NCI-H748 treated with DMSO at 0.1 percent for 48 hours (cell line): Measurements from ENCODE around the gene KLHL7.
A peak's percentile ranks its signal among the peaks of the same experiment; 100 is the strongest.

Experiments
- DNase-seq: peaks from one replicate; lab custom pipeline; 2025; lab: John Stamatoyannopoulos, UW

The KLHL7 gene, protein sequence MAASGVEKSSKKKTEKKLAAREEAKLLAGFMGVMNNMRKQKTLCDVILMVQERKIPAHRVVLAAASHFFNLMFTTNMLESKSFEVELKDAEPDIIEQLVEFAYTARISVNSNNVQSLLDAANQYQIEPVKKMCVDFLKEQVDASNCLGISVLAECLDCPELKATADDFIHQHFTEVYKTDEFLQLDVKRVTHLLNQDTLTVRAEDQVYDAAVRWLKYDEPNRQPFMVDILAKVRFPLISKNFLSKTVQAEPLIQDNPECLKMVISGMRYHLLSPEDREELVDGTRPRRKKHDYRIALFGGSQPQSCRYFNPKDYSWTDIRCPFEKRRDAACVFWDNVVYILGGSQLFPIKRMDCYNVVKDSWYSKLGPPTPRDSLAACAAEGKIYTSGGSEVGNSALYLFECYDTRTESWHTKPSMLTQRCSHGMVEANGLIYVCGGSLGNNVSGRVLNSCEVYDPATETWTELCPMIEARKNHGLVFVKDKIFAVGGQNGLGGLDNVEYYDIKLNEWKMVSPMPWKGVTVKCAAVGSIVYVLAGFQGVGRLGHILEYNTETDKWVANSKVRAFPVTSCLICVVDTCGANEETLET

GRCh38 chr7:23105644-23106056, at the start of gene KLHL7:
Gene KLHL7, plus strand, starts transcription at chr7:23105785. Its CDS starts 242 bp downstream, at chr7:23106027.
- peak; percentile 90 for DNase-seq

GRCh38 chr7:23058408-23059096, 47.0 kb upstream of the KLHL7 start:
- DNase-seq: no peak

GRCh38 chr7:23061327-23061726, 44.3 kb upstream of the KLHL7 start:
- no peak for DNase-seq

DNA sequence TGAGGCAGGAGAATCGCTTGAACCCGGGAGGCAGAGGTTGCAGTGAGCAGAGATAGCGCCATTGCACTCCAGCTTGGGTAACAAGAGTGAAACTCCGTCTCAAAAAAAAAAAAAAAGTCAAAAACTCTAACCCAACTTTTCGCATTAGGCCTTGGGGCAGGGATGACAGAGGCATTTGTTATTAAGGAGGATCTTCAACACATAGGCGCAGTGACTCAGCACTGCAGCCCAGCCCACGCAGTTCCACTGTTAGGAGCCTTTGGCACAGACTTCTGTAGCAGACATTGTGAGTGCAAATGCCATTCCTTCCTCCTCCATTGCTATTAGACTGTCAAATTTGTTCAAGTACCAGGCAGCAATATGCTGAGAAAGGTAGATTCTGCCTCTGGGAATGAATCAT, 43.1 kb upstream of the KLHL7 start:
- DNase-seq: no peak

GRCh38 chr7:23065974-23066373, 39.6 kb upstream of the KLHL7 start:
- no peak for DNase-seq

GRCh38 chr7:23067271-23067670, 38.3 kb upstream of the KLHL7 start:
- no peak for DNase-seq

GRCh38 chr7:23072048-23072447, 33.5 kb upstream of the KLHL7 start:
- no peak for DNase-seq

DNA sequence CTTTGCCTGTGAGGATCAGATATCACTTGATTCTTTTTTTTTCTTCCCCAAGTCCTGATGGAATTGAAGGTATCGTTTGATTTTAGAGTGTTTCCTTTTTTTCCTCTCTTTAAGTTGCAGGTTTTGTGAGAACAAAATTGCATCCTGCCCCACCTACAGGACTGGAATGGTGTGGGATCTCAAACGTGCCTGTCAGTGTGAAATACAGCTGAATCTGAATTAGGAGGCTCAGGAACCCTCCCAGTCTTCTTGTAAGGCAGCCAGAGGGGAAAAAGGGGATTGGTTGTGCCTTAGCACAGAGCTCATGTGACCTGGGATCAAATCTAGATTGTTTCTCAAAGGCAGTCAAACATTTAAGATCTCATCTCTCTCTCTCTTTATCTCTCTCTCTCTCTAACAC, 32.7 kb upstream of the KLHL7 start:
- DNase-seq: no peak

GRCh38 chr7:23074443-23075261, 30.9 kb upstream of the KLHL7 start:
- DNase-seq: peak; percentile 93

DNA sequence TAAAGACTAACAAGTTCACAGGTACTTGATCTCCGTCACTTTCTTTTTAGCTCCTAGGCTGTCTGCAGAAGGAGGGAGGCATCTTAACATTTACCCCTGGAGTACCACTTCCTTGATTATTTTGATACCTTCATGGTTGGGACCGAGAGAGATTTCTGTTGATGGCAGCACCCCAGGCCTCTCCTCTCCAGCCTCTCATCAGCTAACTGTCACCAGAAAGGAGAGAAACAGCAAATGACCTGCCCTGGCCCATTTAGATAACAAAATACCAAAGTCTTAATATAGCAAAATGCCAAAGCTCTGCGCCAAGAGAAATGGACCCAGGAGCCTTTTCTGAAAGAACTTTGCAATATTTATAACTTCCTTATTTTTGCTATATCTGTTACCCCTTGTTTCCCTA, 30.0 kb upstream of the KLHL7 start:
- no peak for DNase-seq

DNA sequence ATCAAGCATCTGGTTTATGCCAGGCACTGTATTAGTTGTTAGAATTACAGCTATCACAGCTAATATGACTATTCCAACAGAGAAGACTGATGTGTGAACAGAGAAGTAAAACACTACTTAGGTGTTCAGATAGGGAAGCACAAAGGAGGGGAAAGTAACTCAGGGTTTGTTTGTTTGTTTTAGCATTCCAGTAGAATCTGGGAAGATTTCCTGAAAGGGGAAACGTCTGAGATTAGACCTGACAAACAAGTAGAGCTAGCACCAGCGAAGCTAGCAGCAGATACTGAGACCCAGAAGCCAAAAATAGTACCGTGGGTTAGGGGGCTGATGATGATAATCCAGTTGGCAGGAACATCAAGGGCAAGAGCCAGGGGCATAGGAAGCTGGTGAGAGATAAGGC, 28.8 kb upstream of the KLHL7 start:
- DNase-seq: no peak

DNA sequence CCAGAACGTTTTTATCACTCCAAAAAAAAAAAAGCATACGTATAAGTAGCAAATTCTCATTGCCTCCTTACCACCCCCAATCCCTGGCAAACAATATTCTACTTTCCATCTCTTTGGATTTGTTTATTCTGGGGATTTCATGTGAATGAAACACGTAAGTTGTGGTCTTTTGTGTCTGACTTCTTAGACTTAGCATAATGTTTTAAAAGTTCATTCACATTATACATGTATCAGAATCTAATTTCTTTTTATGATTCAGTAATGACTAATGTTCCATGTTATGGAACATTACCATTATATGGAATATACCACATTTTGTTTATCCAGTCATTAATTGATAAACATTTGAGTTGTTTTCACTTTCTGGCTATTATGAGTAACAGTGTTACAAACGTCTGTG, 12.5 kb upstream of the KLHL7 start:
- no peak for DNase-seq

DNA sequence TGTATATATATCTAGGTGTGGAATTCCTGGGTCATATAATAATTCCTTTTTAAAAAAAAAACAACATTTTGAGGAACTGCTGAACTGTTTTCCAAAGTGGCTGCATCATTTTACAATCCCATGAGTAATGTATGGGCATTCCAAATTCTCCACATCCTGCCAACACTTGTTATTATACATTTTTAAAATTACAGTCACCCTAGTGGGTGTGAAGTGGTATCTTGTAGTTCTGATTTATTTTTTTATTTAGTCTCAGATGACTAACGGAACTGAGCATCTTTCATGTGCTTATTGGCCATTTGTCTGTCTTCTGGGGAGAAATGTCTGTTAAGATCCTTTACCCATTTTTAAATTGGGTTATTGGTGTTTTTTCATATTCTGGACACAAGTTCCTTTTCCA, 12.0 kb upstream of the KLHL7 start:
- DNase-seq: no peak

DNA sequence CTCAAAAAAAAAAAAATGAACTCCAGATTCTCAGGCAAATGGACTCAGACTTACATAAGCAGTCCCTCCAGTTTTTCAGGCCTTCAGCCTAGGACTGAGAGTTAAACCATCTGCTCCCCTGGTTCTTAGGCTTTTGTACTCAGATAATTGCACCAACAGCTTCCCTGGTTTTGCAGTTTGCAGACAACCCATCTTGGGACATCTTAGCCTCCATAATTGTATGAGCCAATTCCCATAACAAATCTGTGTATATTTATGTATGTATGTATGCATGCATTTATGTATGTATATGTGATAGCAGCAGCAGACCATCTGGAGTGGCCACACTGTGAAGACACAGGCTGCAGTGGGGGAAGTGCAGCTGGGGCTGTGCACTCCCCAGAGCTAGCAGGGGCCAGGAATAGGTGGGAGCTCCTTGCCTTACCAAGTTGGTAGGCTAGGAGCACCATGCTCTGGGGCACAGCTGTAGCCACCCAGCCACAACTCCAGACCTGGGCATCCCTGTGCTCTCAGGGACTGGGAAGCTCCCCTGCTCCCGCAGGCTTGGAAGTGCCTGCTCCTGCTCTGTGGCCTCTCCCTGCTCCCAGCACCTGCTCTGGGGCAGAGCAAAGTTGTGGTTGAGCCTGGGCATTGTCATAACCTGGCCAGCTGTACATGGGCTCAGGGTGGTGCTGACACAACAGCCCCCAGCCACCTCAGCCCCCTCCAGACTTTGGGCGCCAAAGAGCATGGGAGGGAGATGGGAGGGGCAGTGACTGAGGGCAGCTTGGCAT, 8.9 kb upstream of the KLHL7 start:
- no peak for DNase-seq

GRCh38 chr7:23098029-23098428, 7.6 kb upstream of the KLHL7 start:
- DNase-seq: no peak

- no peak for DNase-seq
Observed at GRCh38 chr7:23098460-23098859, 7.1 kb upstream of the KLHL7 start.

- DNase-seq: no peak
Observed at GRCh38 chr7:23100697-23101096, 4.9 kb upstream of the KLHL7 start.

- no peak for DNase-seq
Observed at GRCh38 chr7:23105086-23105643, 420 bp upstream of the KLHL7 start.

GRCh38 chr7:23106057-23106822, 655 bp downstream of the KLHL7 start:
- peak; percentile 45 for DNase-seq
